ENCODE data around the gene ERGIC3.

GRCh38 chr20:35595901-35596300 lies 54.0 kb downstream of the ERGIC3 start:
- TF ChIP-seq CTCF (IDR thresholded peaks at IDR 0.05): no peak
- no peak for TF ChIP-seq POLR2A (IDR thresholded peaks at IDR 0.05)

Measured in heart left ventricle (tissue), 13 donors.